Effector memory CD8-positive, alpha-beta T cell (primary cell): ENCODE data around the gene FOXR1.
A peak's percentile ranks its signal among the peaks of the same experiment; 100 is the strongest.

Experiments
- ATAC-seq: fragments of 150-1000 bp; cut with Tn5 transposase; replicated peaks from 2 replicates; pipeline ENCODE4 v1.10.0; 2021; ENCODE audit warnings: mild to moderate bottlenecking, moderate library complexity
- DNase-seq, 3 experiments: peaks; one replicate each; pipeline ENCODE4 v3.0.0; 2021
- H3K27ac Mint-ChIP-seq, 2 donors: one replicate each; pipeline ENCODE4 v1.8.0; 2022; ENCODE audit warnings: mild to moderate bottlenecking in 2 of 2, mixed read lengths in 2 of 2, moderate library complexity in 2 of 2
- H3K27me3 Mint-ChIP-seq, 2 donors: one replicate each; pipeline ENCODE4 v1.8.0; 2022; ENCODE audit warnings: mixed read lengths in 2 of 2
- H3K36me3 Mint-ChIP-seq: one replicate; pipeline ENCODE4 v1.8.0; 2022; ENCODE audit warnings: mild to moderate bottlenecking, moderate library complexity, mixed read lengths; ENCODE audit not compliant: insufficient read depth
- H3K4me1 Mint-ChIP-seq, 2 donors: one replicate each; pipeline ENCODE4 v1.8.0; 2022; ENCODE audit warnings: low read depth in 2 of 2, mixed read lengths in 2 of 2
- H3K4me3 Mint-ChIP-seq, 2 donors: one replicate each; pipeline ENCODE4 v1.8.0; 2022; ENCODE audit warnings: mild to moderate bottlenecking in 2 of 2, mixed read lengths in 2 of 2, moderate library complexity in 2 of 2
- H3K9me3 Mint-ChIP-seq, 2 donors: one replicate each; pipeline ENCODE4 v1.8.0; 2022; ENCODE audit warnings: mixed read lengths in 2 of 2

The FOXR1 gene

DNA sequence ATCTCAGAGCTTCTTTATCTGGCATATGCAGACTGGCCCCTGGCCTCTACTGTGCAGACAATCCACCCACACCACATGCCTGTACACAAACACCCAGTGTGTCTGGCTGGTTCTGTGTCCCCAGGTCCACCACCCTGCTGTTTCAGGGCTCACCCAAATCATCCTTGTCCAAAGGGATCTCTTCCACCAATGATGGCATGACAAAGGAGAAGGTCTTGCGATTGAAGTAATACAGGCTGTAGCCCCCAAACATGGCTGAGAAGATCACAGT, 57.4 kb downstream of the FOXR1 start:
- no peak for DNase-seq
- ATAC-seq = no peak
- H3K36me3 Mint-ChIP-seq = peaks cover 15% of the 10 kb centered on the region
- H3K4me3 Mint-ChIP-seq = peak overlapping the region; percentile 85
- H3K27me3 Mint-ChIP-seq = no peaks in the 10 kb centered on the region
- H3K27ac Mint-ChIP-seq = peak overlapping the region; percentile 76 to 81
- H3K9me3 Mint-ChIP-seq = no peaks in the 10 kb centered on the region
- H3K4me1 Mint-ChIP-seq = peaks cover 16 to 27% of the 10 kb centered on the region in 2 donors

DNA sequence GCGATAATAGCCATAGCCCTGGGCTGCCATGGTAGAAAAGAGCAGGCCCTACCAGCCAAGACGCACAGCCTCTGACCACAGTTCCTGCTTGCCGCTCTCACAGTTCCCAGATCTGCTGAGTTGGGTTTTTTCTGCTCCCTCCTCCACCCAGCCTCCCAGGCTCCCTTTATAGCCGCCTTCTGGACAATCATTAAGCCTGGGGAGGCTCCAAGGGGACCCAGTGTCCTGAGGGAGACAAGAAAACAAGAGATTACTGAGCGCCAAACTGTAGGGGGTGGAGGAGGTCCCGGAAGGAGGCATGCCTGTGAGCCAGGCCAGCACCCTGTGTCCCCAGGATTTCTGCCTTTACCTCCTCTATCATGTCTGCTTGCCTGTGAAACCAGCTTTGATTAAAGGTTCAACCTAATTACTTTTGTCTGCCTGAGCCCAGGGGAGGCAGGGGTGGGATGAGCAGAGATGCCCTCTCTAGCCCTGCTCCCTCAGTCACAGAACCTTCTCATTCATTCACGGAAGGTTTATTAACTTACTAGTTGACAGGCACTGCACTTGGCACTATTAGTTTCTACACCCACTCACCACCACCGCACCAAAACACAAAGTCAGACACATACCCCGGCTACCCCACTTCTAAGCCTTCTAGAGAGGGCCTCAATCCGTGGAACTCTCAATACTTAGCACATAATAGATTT, 57.9 kb downstream of the FOXR1 start:
- ATAC-seq = no peak
- H3K27ac Mint-ChIP-seq = peak overlapping the region; percentile 76 to 81
- DNase-seq = no peak

GRCh38 chr11:119030029-119030328, 58.4 kb downstream of the FOXR1 start:
- no peaks in the 10 kb centered on the region for H3K27me3 Mint-ChIP-seq
- peak overlapping the region; percentile 76 to 81 for H3K27ac Mint-ChIP-seq
- DNase-seq (peak in 1 of 3 experiments; percentile 8), ATAC-seq (no peak)
- peak overlapping the region; percentile 85 for H3K4me3 Mint-ChIP-seq
- H3K36me3 Mint-ChIP-seq = peaks cover 8% of the 10 kb centered on the region
- H3K9me3 Mint-ChIP-seq = no peaks in the 10 kb centered on the region
- H3K4me1 Mint-ChIP-seq = peaks cover 16 to 20% of the 10 kb centered on the region in 2 donors

More for the DNA sequence above, 57.9 kb downstream of the FOXR1 start:
- H3K36me3 Mint-ChIP-seq = peaks cover 10% of the 10 kb centered on the region
- no peaks in the 10 kb centered on the region for H3K27me3 Mint-ChIP-seq
- H3K9me3 Mint-ChIP-seq = no peaks in the 10 kb centered on the region
- peaks cover 16 to 25% of the 10 kb centered on the region in 2 donors for H3K4me1 Mint-ChIP-seq
- peak overlapping the region; percentile 85 for H3K4me3 Mint-ChIP-seq

GRCh38 chr11:119030329-119031047, 58.9 kb downstream of the FOXR1 start, which contains the start of gene SLC37A4:
Gene SLC37A4 (minus strand): TSS chr11:119030877.
- Mint-ChIP-seq H3K27ac (peak within 1 kb of the TSS; percentile 76 to 81), H3K27me3 (no peaks in the 10 kb centered on the region), H3K4me1 (peaks cover 15 to 16% of the 10 kb centered on the region in 2 donors), H3K9me3 (no peaks in the 10 kb centered on the region), H3K36me3 (peaks cover 5% of the 10 kb centered on the region), H3K4me3 (peak within 1 kb of the TSS; percentile 85)
- DNase-seq (peak; percentile 99 to 100 (median 99)), ATAC-seq (peak; percentile 86)
